Endothelial cell of umbilical vein (primary cell): Measurements from ENCODE around the gene CD93. TPM values are rescaled to one million over a fixed set of nuclear protein-coding genes. Genes with fewer than 3 reads are reported as not detected.
A peak's percentile ranks its signal among the peaks of the same experiment; 100 is the strongest.

Experiments
- BruUV-seq: library from RNA; stranded (reverse); fragments of 400-500 nt; replicated peaks from 2 replicates; lab custom pipeline; 2021; lab: Mats Ljungman, UMichigan
- CTCF ChIA-PET: fragments of 300-600, 350-600 bp; sonication (Branson Sonifier 250); formaldehyde crosslinking; loops from one replicate; lab custom pipeline; 2021; ENCODE audit warnings: antibody characterized with exemption, inconsistent platforms; lab: Charles Lee
- POLR2A ChIA-PET: fragments of 300-600, 350-600 bp; sonication (Branson Sonifier 250); formaldehyde crosslinking; loops from one replicate; lab custom pipeline; 2021; ENCODE audit warnings: antibody characterized with exemption, inconsistent platforms; lab: Charles Lee
- DNase-seq: peaks from one replicate; pipeline ENCODE4 v3.0.0-alpha.2; 2011; ENCODE audit warnings: low read depth, low spot score
- FAIRE-seq: peaks from 2 replicates; lab custom pipeline; 2011; peaks lifted over from hg19 to GRCh38; lab: Jason Lieb, UNC
- H2AFZ ChIP-seq: 2 replicates; pipeline ENCODE4 v1.6.0; 2012; ENCODE audit warnings: low read depth, low read length, control low read depth, inconsistent platforms
- H3K27ac ChIP-seq: 2 replicates; pipeline ENCODE4 v1.5.1; 2011; ENCODE audit warnings: low read depth, mild to moderate bottlenecking, control low read depth, low read length, moderate library complexity; ENCODE audit not compliant: insufficient read depth
- H3K27me3 ChIP-seq, 2 experiments: 2 replicates each; pipeline versions ENCODE4 v1.6.0 to v1.6.1; 2011; ENCODE audit warnings: low read length in 2 of 2, mixed read lengths in 1 of 2; ENCODE audit not compliant: control insufficient read depth in 2 of 2, insufficient read depth in 2 of 2
- H3K36me3 ChIP-seq, 2 experiments: 2 replicates in 1 of 2; 3 replicates in 1 of 2; pipeline ENCODE4 v1.5.1; 2011; ENCODE audit warnings: low read length in 2 of 2, mild to moderate bottlenecking in 1 of 2, moderate library complexity in 1 of 2; ENCODE audit not compliant: control insufficient read depth in 2 of 2, insufficient read depth in 2 of 2; ENCODE audit errors: extremely low read depth in 1 of 2
- H3K4me1 ChIP-seq: 3 replicates; pipeline ENCODE4 v1.5.1; 2011; ENCODE audit warnings: mild to moderate bottlenecking, low read length; ENCODE audit not compliant: control insufficient read depth, insufficient read depth; ENCODE audit errors: extremely low read depth
- H3K4me2 ChIP-seq: 2 replicates; pipeline ENCODE4 v1.6.1; 2011; ENCODE audit warnings: low read length, control low read depth, mixed read lengths; ENCODE audit not compliant: insufficient read depth
- H3K4me3 ChIP-seq, 3 experiments: fragments of 200-600 bp in 1 of 3; sonication (generic), shearing (Covaris generic) in 1 of 3; replicated peaks in 1 of 3; 2 replicates each; pipeline ENCODE4 v1.5.1; 2011 to 2016; ENCODE audit warnings: control low read depth in 3 of 3, low read length in 3 of 3, mild to moderate bottlenecking in 2 of 3, inconsistent platforms in 1 of 3, low read depth in 1 of 3, moderate library complexity in 1 of 3; ENCODE audit not compliant: insufficient read depth in 1 of 3
- H3K79me2 ChIP-seq: 2 replicates; pipeline ENCODE4 v1.6.0; 2012; ENCODE audit warnings: low read length, inconsistent platforms; ENCODE audit not compliant: control insufficient read depth, insufficient read depth
- H3K9ac ChIP-seq: replicated peaks from 2 replicates; pipeline ENCODE3; 2011; ENCODE audit warnings: low read length, control low read depth; ENCODE audit not compliant: insufficient read depth; ENCODE audit errors: extremely low read depth
- H3K9me1 ChIP-seq: replicated peaks from 3 replicates; pipeline ENCODE4 v1.6.0; 2011; ENCODE audit warnings: mild to moderate bottlenecking, low read length; ENCODE audit not compliant: control insufficient read depth, insufficient read depth; ENCODE audit errors: extremely low read depth
- H3K9me3 ChIP-seq: replicated peaks from 2 replicates; pipeline ENCODE4 v1.5.1; 2012; ENCODE audit warnings: low read length, inconsistent platforms; ENCODE audit not compliant: control insufficient read depth, insufficient read depth
- H4K20me1 ChIP-seq: replicated peaks from 2 replicates; pipeline ENCODE3; 2011; ENCODE audit warnings: mild to moderate bottlenecking, low read length; ENCODE audit not compliant: control insufficient read depth, insufficient read depth; ENCODE audit errors: extremely low read depth
- CTCF ChIP-seq, 2 donors: IDR thresholded peaks; 1 replicate in 1 of 2; 2 replicates in 1 of 2; pipeline ENCODE4 v1.5.1; 2011; ENCODE audit warnings: low read length in 2 of 2, mild to moderate bottlenecking in 2 of 2, moderate library complexity in 2 of 2, control low read depth in 1 of 2, inconsistent platforms in 1 of 2, low read depth in 1 of 2; ENCODE audit not compliant: insufficient read depth in 1 of 2; ENCODE audit errors: extremely low read depth in 1 of 2
- EZH2 ChIP-seq: IDR thresholded peaks from 2 replicates; pipeline ENCODE4 v1.6.1; 2012; ENCODE audit warnings: borderline replicate concordance, low read depth, mild to moderate bottlenecking, moderate library complexity, low read length, inconsistent platforms; ENCODE audit not compliant: severe bottlenecking
- FOS ChIP-seq: IDR thresholded peaks from 2 replicates; pipeline ENCODE4 v1.6.1; 2011; ENCODE audit warnings: mild to moderate bottlenecking, low read length, moderate library complexity, borderline replicate concordance; ENCODE audit not compliant: insufficient read depth
- GATA2 ChIP-seq: IDR thresholded peaks from 2 replicates; pipeline ENCODE4 v1.7.0; 2011; ENCODE audit warnings: low read depth, mild to moderate bottlenecking, moderate library complexity, mixed read lengths, low read length; ENCODE audit not compliant: insufficient read length, insufficient read depth
- JUN ChIP-seq: IDR thresholded peaks from 2 replicates; pipeline ENCODE4 v1.6.1; 2011; ENCODE audit warnings: borderline replicate concordance, low read depth; ENCODE audit not compliant: insufficient read length, insufficient read depth
- MAX ChIP-seq: IDR thresholded peaks from 2 replicates; pipeline ENCODE4 v1.6.1; 2011; ENCODE audit not compliant: insufficient read depth, insufficient read length
- MYC ChIP-seq: IDR thresholded peaks from one replicate; pipeline ENCODE4 v1.6.1; 2011; ENCODE audit warnings: mild to moderate bottlenecking, low read depth, low read length
- POLR2A ChIP-seq: IDR thresholded peaks from 2 replicates; pipeline ENCODE4 v1.6.1; 2012; ENCODE audit warnings: low read depth, mild to moderate bottlenecking, control low read depth, low read length
- POLR2AphosphoS5 ChIP-seq: IDR thresholded peaks from 2 replicates; pipeline ENCODE4 v1.6.1; 2012; ENCODE audit warnings: low read depth, mild to moderate bottlenecking, control low read depth, low read length, moderate library complexity; ENCODE audit not compliant: insufficient read depth
- dilution Hi-C: fragments of 300-500 bp; cut with MboI; formaldehyde crosslinking; loops from one replicate; pipeline ENCODE4 v1.15.0; 2019; ENCODE audit warnings: low sequenced_read_pairs; ENCODE audit not compliant: extremely low pct_ligation_motif_present
- intact Hi-C: fragments of 100-400 bp; cut with micrococcal nuclease; formaldehyde crosslinking; loops from one replicate; pipeline ENCODE4 v1.10.0; 2022
- polyA plus RNA-seq, 4 experiments: library from polyadenylated mRNA; depleted of rRNA in 3 of 4; stranded (reverse) in 3 of 4; unstranded in 1 of 4; fragments of >200 nt; gene quantifications; 2 replicates each; pipeline versions ENCODE4 v1.2.1 to v1.2.3, GENCODE V29; 2011 to 2012; ENCODE audit warnings: missing spikeins in 1 of 4
- total RNA-seq: library from RNA; stranded (reverse); gene quantifications from 2 replicates; pipeline ENCODE4 v1.2.3, GENCODE V29; 2021

Gene CD93
- total and polyA plus RNA-seq, 2 donors (not counting 3 experiments of a cell fraction or from before 2014, with no cell fraction given): 180 to 413 TPM

DNA sequence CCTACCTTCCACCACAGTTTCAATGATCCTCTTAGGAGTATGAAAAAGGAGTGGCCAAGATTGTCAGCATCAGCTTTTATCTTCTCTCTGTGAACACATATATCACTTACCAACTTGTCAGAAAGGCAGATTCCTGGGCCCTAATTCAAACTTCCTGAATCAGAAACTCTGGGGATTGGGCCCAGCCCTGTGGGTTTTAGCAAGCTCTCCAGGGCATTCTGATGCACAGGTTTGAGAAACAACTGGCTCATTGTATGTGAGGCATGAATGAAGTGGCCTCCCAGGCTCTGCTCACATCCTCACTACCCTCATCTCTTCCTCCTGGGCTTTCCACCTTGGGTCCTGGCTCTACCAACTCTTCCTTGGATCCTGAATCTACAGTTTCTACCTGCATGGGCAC lies 23.5 kb downstream of the CD93 start:
- no peak overlapping the region for H3K4me3 ChIP-seq
- no peak overlapping the region for H3K27ac ChIP-seq
- DNase-seq (no peak), FAIRE-seq (no peak)
- no peaks in the 10 kb centered on the region for H3K36me3 ChIP-seq
- ChIA-PET POLR2A (interaction anchor here (2.0 kb wide), 1 partner anchor 11 kb away, joined by 6 read pairs; no protein-coding TSS in a partner anchor), CTCF (interaction anchor here (0.8 to 4.8 kb wide), 17 partner anchors 10 to 370 kb away, joined by 3 to 51 read pairs (median 4); partner anchors contain the start of gene CD93)
- no TSS peak for BruUV-seq
- TF ChIP-seq CTCF (IDR thresholded peaks at IDR 0.05; ENCODE audit: extremely low read depth in 1 of 2, insufficient read depth in 1 of 2, low read depth in 1 of 2, low read length in 2 of 2) (no peak), POLR2A (no peak), MAX (no peak), FOS (no peak), POLR2AphosphoS5 (no peak), EZH2 (no peak), JUN (no peak), GATA2 (no peak), MYC (no peak)
- no peak overlapping the region for H3K9ac ChIP-seq
- dilution Hi-C loops: no loop called here
- H3K79me2 ChIP-seq: no peaks in the 10 kb centered on the region
- H3K9me1 ChIP-seq: no peaks in the 10 kb centered on the region
- H4K20me1 ChIP-seq: no peaks in the 10 kb centered on the region
- no peaks in the 10 kb centered on the region for H3K27me3 ChIP-seq
- peaks cover 29% of the 10 kb centered on the region for H3K4me1 ChIP-seq
- H2AFZ ChIP-seq: no peak overlapping the region
- intact Hi-C loops: loop anchor here (1.0 kb wide), 4 partner anchors 11 to 41 kb away; no protein-coding TSS in a partner anchor
- no peaks in the 10 kb centered on the region for H3K9me3 ChIP-seq
- peak overlapping the region; percentile 59 for H3K4me2 ChIP-seq
